Measurements from ENCODE around the gene NSD1. TPM values are rescaled to one million over a fixed set of nuclear protein-coding genes. Genes with fewer than 3 reads are reported as not detected.

Gene NSD1
- total and polyA plus RNA-seq, 2 of the 4 experiments (the other 2 are of a cell fraction): 7.7 to 31.0 TPM

- CTCF ChIA-PET: interaction anchor here (0.7 kb wide), 1 partner anchor 15 kb away, joined by 3 read pairs; no protein-coding TSS in a partner anchor
- no peaks in the 10 kb centered on the region for H3K4me1 ChIP-seq (ENCODE audit: control insufficient read depth, insufficient read depth, low read length)
- no peak overlapping the region for H3K56ac ChIP-seq (ENCODE audit: extremely low read depth, insufficient read depth, low read length)
- no peak overlapping the region for H2BK5ac ChIP-seq (ENCODE audit: low read depth, low read length, poor library complexity, severe bottlenecking)
- H3K4me3 ChIP-seq (ENCODE audit: insufficient read depth, low read depth, low read length): no peak overlapping the region
- H2AK9ac ChIP-seq (replicated peaks; ENCODE audit: low read depth, low read length, poor library complexity): no peak overlapping the region
- no peak overlapping the region for H2AK5ac ChIP-seq (ENCODE audit: low read depth, low read length)
- H3K27ac ChIP-seq (ENCODE audit: insufficient read depth, low read length): no peak overlapping the region
- no peak overlapping the region for H3K18ac ChIP-seq (ENCODE audit: low read depth, low read length)
- H4K20me1 ChIP-seq (ENCODE audit: insufficient read depth, low read length): peaks cover 4% of the 10 kb centered on the region; the same call in 1 of the 2 replicates
- H2BK20ac ChIP-seq (ENCODE audit: low read depth, low read length): no peak overlapping the region
- DNase-seq (no peak), ATAC-seq (ENCODE audit: low read depth) (no peak)
- peaks cover 14 to 58% of the 10 kb centered on the region in 2 experiments for H3K79me1 ChIP-seq (ENCODE audit: low read depth in 1 of 2, low read length in 2 of 2)
- TF ChIP-seq POLR2A (IDR thresholded peaks at IDR 0.05; ENCODE audit: low read depth, low read length): no peak
- no peak for TF ChIP-seq CTCF (conservative IDR thresholded peaks at IDR 0.05; ENCODE audit: low read depth, low read length)
- no peak for TF ChIP-seq MAFK (IDR thresholded peaks at IDR 0.05; ENCODE audit: low read depth, low read length)
- TF ChIP-seq CHD1 (IDR thresholded peaks at IDR 0.05; ENCODE audit: low read depth, low read length): no peak
- no peak for TF ChIP-seq RCOR1 (IDR thresholded peaks at IDR 0.05; ENCODE audit: insufficient replicate concordance, low read length)
- TF ChIP-seq USF2 (IDR thresholded peaks at IDR 0.05; ENCODE audit: low read depth, low read length): no peak
- TF ChIP-seq ELK1 (IDR thresholded peaks at IDR 0.05; ENCODE audit: borderline replicate concordance, low read depth, low read length): no peak
- TF ChIP-seq CEBPB (IDR thresholded peaks at IDR 0.05; ENCODE audit: low read depth, low read length): no peak
- no peak for TF ChIP-seq RFX5 (IDR thresholded peaks at IDR 0.05; ENCODE audit: low read depth, low read length)
- no peak for TF ChIP-seq MAZ (IDR thresholded peaks at IDR 0.05; ENCODE audit: borderline replicate concordance, low read depth, low read length)
- TF ChIP-seq RAD21 (IDR thresholded peaks at IDR 0.05; ENCODE audit: low read length): no peak
- no peak overlapping the region for H4K5ac ChIP-seq (ENCODE audit: low read depth, low read length)
- POLR2A ChIA-PET (ENCODE audit: unreplicated experiment): no interaction called here
- H3K9me1 ChIP-seq (ENCODE audit: insufficient read depth, low read length): no peaks in the 10 kb centered on the region
- H3K4ac ChIP-seq (ENCODE audit: low read depth, low read length): no peak overlapping the region
- no peak overlapping the region for H2AFZ ChIP-seq (replicated peaks; ENCODE audit: low read length, poor library complexity)
- no peaks in the 10 kb centered on the region for H3K9me3 ChIP-seq (ENCODE audit: control insufficient read depth, insufficient read depth, low read length)
- in situ Hi-C loops (cut with MboI; ENCODE audit: low sequenced_read_pairs) (no loop called here), dilution Hi-C loops (cut with HindIII; ENCODE audit: low sequenced_read_pairs, unreplicated experiment) (no loop called here), intact Hi-C loops (cut with micrococcal nuclease) (no loop called here)
- H3K14ac ChIP-seq (replicated peaks; ENCODE audit: low read depth, low read length): no peak overlapping the region
- no peak overlapping the region for H3K9ac ChIP-seq (ENCODE audit: low read depth, low read length)
- 100% methylated on average over 2 of the region's 8 CpGs; no CpG with 5 or more reads in 1 of the 2 experiments for WGBS, 2 experiments (ENCODE audit: extremely low coverage in 2 of 2, insufficient read length in 1 of 2)
- no peak overlapping the region for H3K4me2 ChIP-seq (ENCODE audit: low read depth, low read length)
- H3K27me3 ChIP-seq (ENCODE audit: control insufficient read depth, insufficient read depth, low read length): no peaks in the 10 kb centered on the region
- BruUV-seq (replicated peaks): no TSS peak
- H3K23ac ChIP-seq (ENCODE audit: low read depth, low read length): no peak overlapping the region
- H4K91ac ChIP-seq (ENCODE audit: insufficient read depth, low read depth, low read length): no peak overlapping the region
- H3K36me3 ChIP-seq (ENCODE audit: control insufficient read depth, insufficient read depth, low read length): peaks cover 7% of the 10 kb centered on the region
- H2BK15ac ChIP-seq (ENCODE audit: low read depth, low read length): no peak overlapping the region
- no peak overlapping the region for H2BK120ac ChIP-seq (ENCODE audit: low read depth, low read length)
- H4K8ac ChIP-seq (ENCODE audit: low read depth in 2 of 2, low read length in 2 of 2): no peak overlapping the region
Measured at GRCh38 chr5:177176175-177176711, 42.7 kb downstream of the NSD1 start.

All from IMR-90 (cell line).